ENCODE data around the gene RFTN1.

DNA sequence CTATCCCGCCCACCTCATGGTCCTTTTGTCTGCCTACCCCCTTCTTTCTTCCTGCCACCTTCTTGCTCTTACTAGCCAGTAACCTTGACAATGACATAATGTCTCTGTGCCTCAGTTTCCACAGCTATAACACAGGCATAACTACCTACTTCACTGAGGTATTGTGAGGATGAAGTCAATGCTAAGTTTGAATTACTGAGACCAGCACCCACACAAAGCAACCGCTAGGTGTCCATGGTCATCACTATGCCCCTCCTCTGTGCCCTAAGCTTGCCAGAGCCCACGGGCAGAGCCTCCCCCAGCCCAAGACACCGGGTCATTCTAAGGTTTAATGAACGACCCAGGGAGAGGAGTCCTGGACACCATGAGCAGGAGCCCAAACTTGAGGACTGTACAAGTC, 146.9 kb downstream of the RFTN1 start:
- TF ChIP-seq, protein P1, sequence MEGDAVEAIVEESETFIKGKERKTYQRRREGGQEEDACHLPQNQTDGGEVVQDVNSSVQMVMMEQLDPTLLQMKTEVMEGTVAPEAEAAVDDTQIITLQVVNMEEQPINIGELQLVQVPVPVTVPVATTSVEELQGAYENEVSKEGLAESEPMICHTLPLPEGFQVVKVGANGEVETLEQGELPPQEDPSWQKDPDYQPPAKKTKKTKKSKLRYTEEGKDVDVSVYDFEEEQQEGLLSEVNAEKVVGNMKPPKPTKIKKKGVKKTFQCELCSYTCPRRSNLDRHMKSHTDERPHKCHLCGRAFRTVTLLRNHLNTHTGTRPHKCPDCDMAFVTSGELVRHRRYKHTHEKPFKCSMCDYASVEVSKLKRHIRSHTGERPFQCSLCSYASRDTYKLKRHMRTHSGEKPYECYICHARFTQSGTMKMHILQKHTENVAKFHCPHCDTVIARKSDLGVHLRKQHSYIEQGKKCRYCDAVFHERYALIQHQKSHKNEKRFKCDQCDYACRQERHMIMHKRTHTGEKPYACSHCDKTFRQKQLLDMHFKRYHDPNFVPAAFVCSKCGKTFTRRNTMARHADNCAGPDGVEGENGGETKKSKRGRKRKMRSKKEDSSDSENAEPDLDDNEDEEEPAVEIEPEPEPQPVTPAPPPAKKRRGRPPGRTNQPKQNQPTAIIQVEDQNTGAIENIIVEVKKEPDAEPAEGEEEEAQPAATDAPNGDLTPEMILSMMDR (IDR thresholded peaks at IDR 0.05) = no peak
- TF ChIP-seq EZH2 (IDR thresholded peaks at IDR 0.05; ENCODE audit: borderline replicate concordance, insufficient read depth, low read depth, low read length, poor library complexity, severe bottlenecking) = no peak
